H1 (cell line): Measurements from ENCODE around the gene TPD52L3. TPM values are rescaled to one million over a fixed set of nuclear protein-coding genes. Genes with fewer than 3 reads are reported as not detected.

Source experiments
- CTCF ChIA-PET: fragments of 300-600 bp; sonication (Branson Sonifier 250); formaldehyde crosslinking; loops from one replicate; lab custom pipeline; 2021; ENCODE audit not compliant: partially characterized antibody; lab: Charles Lee
- POLR2A ChIA-PET: fragments of 300-600 bp; sonication (Branson Sonifier 250); formaldehyde crosslinking; loops from one replicate; lab custom pipeline; 2021; ENCODE audit warnings: inconsistent platforms; ENCODE audit not compliant: partially characterized antibody; lab: Charles Lee
- DNase-seq, 2 experiments: peaks; one replicate each; pipeline versions ENCODE4 v3.0.0 to v3.0.0-alpha.2; 2010 to 2022; ENCODE audit warnings: low spot score in 2 of 2, low read depth in 1 of 2, mixed read lengths in 1 of 2
- FAIRE-seq: peaks from 2 replicates; lab custom pipeline; 2011; peaks lifted over from hg19 to GRCh38; lab: Jason Lieb, UNC
- H2AFZ ChIP-seq: 2 replicates; pipeline ENCODE4 v1.8.1; 2012; ENCODE audit warnings: low read length, inconsistent platforms
- H2AK5ac ChIP-seq: 2 replicates; pipeline ENCODE4 v1.6.1; 2013; ENCODE audit warnings: low read depth, low read length
- H2BK120ac ChIP-seq: replicated peaks from 2 replicates; pipeline ENCODE3; 2013; ENCODE audit warnings: low read depth, low read length, inconsistent platforms
- H2BK12ac ChIP-seq: 2 replicates; pipeline ENCODE4 v1.6.1; 2013; ENCODE audit warnings: low read depth, low read length
- H2BK15ac ChIP-seq: 2 replicates; pipeline ENCODE4 v1.6.1; 2013; ENCODE audit warnings: low read length
- H2BK20ac ChIP-seq: 2 replicates; pipeline ENCODE4 v1.6.1; 2013; ENCODE audit warnings: low read length
- H2BK5ac ChIP-seq: 2 replicates; pipeline ENCODE4 v1.6.1; 2013; ENCODE audit warnings: low read depth, low read length
- H3K14ac ChIP-seq: 2 replicates; pipeline ENCODE4 v1.6.1; 2013; ENCODE audit warnings: inconsistent platforms; ENCODE audit not compliant: insufficient read length
- H3K18ac ChIP-seq: 2 replicates; pipeline ENCODE4 v1.6.1; 2013; ENCODE audit warnings: low read length; ENCODE audit errors: extremely low read depth
- H3K23ac ChIP-seq: 2 replicates; pipeline ENCODE4 v1.6.1; 2013; ENCODE audit warnings: inconsistent platforms; ENCODE audit not compliant: insufficient read length
- H3K23me2 ChIP-seq: 2 replicates; pipeline ENCODE4 v1.6.1; 2013; ENCODE audit warnings: low read depth, low read length
- H3K27ac ChIP-seq: 2 replicates; pipeline ENCODE4 v1.6.1; 2011; ENCODE audit warnings: low read depth, low read length, inconsistent platforms
- H3K27me3 ChIP-seq, 4 experiments: replicated peaks in 1 of 4; 1 replicate in 1 of 4; 2 replicates in 3 of 4; pipeline versions ENCODE4 v1.6.1 to v1.8.1; 2011 to 2013; ENCODE audit warnings: low read length in 3 of 4, mild to moderate bottlenecking in 3 of 4, inconsistent platforms in 2 of 4, mixed read lengths in 2 of 4, moderate library complexity in 1 of 4; ENCODE audit not compliant: control insufficient read depth in 3 of 4, insufficient read depth in 3 of 4; ENCODE audit errors: extremely low read depth in 1 of 4
- H3K36me3 ChIP-seq, 4 experiments: 2 replicates each; pipeline versions ENCODE4 v1.6.1 to v1.8.1; 2011 to 2013; ENCODE audit warnings: mild to moderate bottlenecking in 4 of 4, low read length in 3 of 4, moderate library complexity in 2 of 4, control low read depth in 1 of 4, inconsistent platforms in 1 of 4; ENCODE audit not compliant: insufficient read depth in 4 of 4, control insufficient read depth in 2 of 4
- H3K4ac ChIP-seq: replicated peaks from 2 replicates; pipeline ENCODE3; 2013; ENCODE audit warnings: low read length, low read depth, mixed read lengths, inconsistent platforms; ENCODE audit not compliant: insufficient read length
- H3K4me1 ChIP-seq, 4 experiments: replicated peaks in 1 of 4; 1 replicate in 1 of 4; 2 replicates in 3 of 4; pipeline versions ENCODE4 v1.6.1 to v1.8.1; 2011 to 2013; ENCODE audit warnings: low read length in 3 of 4, inconsistent platforms in 2 of 4, mixed read lengths in 1 of 4; ENCODE audit not compliant: insufficient read depth in 4 of 4, control insufficient read depth in 3 of 4
- H3K4me2 ChIP-seq, 2 experiments: 2 replicates each; pipeline versions ENCODE4 v1.6.1 to v1.8.1; 2011 to 2013; ENCODE audit warnings: low read depth in 2 of 2, low read length in 2 of 2, control low read depth in 1 of 2, inconsistent platforms in 1 of 2, mild to moderate bottlenecking in 1 of 2; ENCODE audit not compliant: insufficient read depth in 1 of 2
- H3K4me3 ChIP-seq, 4 experiments: fragments of 200-600, 300-600 bp in 1 of 4; sonication (generic), shearing (Covaris generic), sonication (Bioruptor Twin) in 1 of 4; 2 replicates each; pipeline versions ENCODE4 v1.5.1 to v1.8.1; 2011 to 2016; ENCODE audit warnings: low read length in 4 of 4, low read depth in 3 of 4, control low read depth in 2 of 4, inconsistent platforms in 2 of 4, mild to moderate bottlenecking in 2 of 4, mixed read lengths in 1 of 4, moderate library complexity in 1 of 4; ENCODE audit not compliant: insufficient read depth in 2 of 4; ENCODE audit errors: extremely low read depth in 1 of 4
- H3K56ac ChIP-seq: replicated peaks from 2 replicates; pipeline ENCODE3; 2013; ENCODE audit warnings: low read depth, mild to moderate bottlenecking, mixed read lengths, low read length, inconsistent platforms; ENCODE audit not compliant: insufficient read length
- H3K79me1 ChIP-seq: 2 replicates; pipeline ENCODE4 v1.6.1; 2013; ENCODE audit warnings: low read depth, low read length, control low read depth
- H3K79me2 ChIP-seq, 2 experiments: 2 replicates each; pipeline versions ENCODE4 v1.6.1 to v1.8.1; 2012 to 2013; ENCODE audit warnings: low read length in 2 of 2, mild to moderate bottlenecking in 2 of 2, inconsistent platforms in 1 of 2; ENCODE audit not compliant: insufficient read depth in 2 of 2, control insufficient read depth in 1 of 2
- H3K9ac ChIP-seq, 4 experiments: replicated peaks in 1 of 4; 1 replicate in 1 of 4; 2 replicates in 3 of 4; pipeline versions ENCODE4 v1.6.1 to v1.8.1; 2011 to 2013; ENCODE audit warnings: low read depth in 3 of 4, low read length in 3 of 4, control low read depth in 2 of 4, mild to moderate bottlenecking in 2 of 4, moderate library complexity in 2 of 4, inconsistent platforms in 1 of 4; ENCODE audit errors: extremely low read depth in 1 of 4
- H3K9me3 ChIP-seq, 2 experiments: 2 replicates each; pipeline versions ENCODE4 v1.6.1 to v1.8.1; 2012 to 2013; ENCODE audit warnings: mild to moderate bottlenecking in 2 of 2, moderate library complexity in 2 of 2, control low read depth in 1 of 2, inconsistent platforms in 1 of 2, low read depth in 1 of 2, low read length in 1 of 2, mixed read lengths in 1 of 2; ENCODE audit not compliant: insufficient read depth in 2 of 2
- H4K20me1 ChIP-seq, 2 experiments: replicated peaks in 1 of 2; 2 replicates each; pipeline versions ENCODE3 to v1.8.1; 2011 to 2013; ENCODE audit warnings: inconsistent platforms in 2 of 2, low read length in 2 of 2, mild to moderate bottlenecking in 1 of 2; ENCODE audit not compliant: insufficient read depth in 2 of 2, control insufficient read depth in 1 of 2
- H4K5ac ChIP-seq: 2 replicates; pipeline ENCODE4 v1.6.1; 2013; ENCODE audit warnings: low read length, low read depth, mixed read lengths, inconsistent platforms; ENCODE audit not compliant: insufficient read length
- H4K8ac ChIP-seq: 2 replicates; pipeline ENCODE4 v1.8.0; 2013; ENCODE audit warnings: mild to moderate bottlenecking, moderate library complexity, low read length, inconsistent platforms; ENCODE audit not compliant: insufficient read depth; ENCODE audit errors: extremely low read depth
- H4K91ac ChIP-seq: replicated peaks from 2 replicates; pipeline ENCODE3; 2013; ENCODE audit warnings: low read length, mixed read lengths, inconsistent platforms; ENCODE audit not compliant: insufficient read length
- CTBP2 ChIP-seq: IDR thresholded peaks from 2 replicates; pipeline ENCODE4 v1.7.0; 2011; ENCODE audit warnings: borderline replicate concordance, mild to moderate bottlenecking, moderate library complexity, mixed read lengths, low read length; ENCODE audit not compliant: insufficient read depth, insufficient read length
- CTCF ChIP-seq, 3 experiments: IDR thresholded peaks; 1 replicate in 2 of 3; 2 replicates in 1 of 3; pipeline versions ENCODE4 v1.5.1 to v1.6.1; 2011; ENCODE audit warnings: low read length in 3 of 3, mild to moderate bottlenecking in 3 of 3, inconsistent platforms in 2 of 3, low read depth in 1 of 3, moderate library complexity in 1 of 3; ENCODE audit not compliant: insufficient read depth in 1 of 3; ENCODE audit errors: control extremely low read depth in 1 of 3
- FOSL1 ChIP-seq: IDR thresholded peaks from 2 replicates; pipeline ENCODE4 v1.6.1; 2011; ENCODE audit warnings: mild to moderate bottlenecking, low read depth, low read length, moderate library complexity; ENCODE audit not compliant: insufficient read depth
- JUN ChIP-seq: IDR thresholded peaks from 2 replicates; pipeline ENCODE4 v1.6.1; 2011; ENCODE audit warnings: low read depth, mild to moderate bottlenecking, improper control_type of control experiment, low read length
- JUND ChIP-seq: IDR thresholded peaks from 2 replicates; pipeline ENCODE4 v1.6.1; 2011; ENCODE audit warnings: mild to moderate bottlenecking, improper control_type of control experiment, low read length
- MAX ChIP-seq: IDR thresholded peaks from 2 replicates; pipeline ENCODE4 v1.6.1; 2012; ENCODE audit warnings: inconsistent platforms
- RNF2 ChIP-seq: fragments of 200-900, 300-1000 bp; sonication (generic); IDR thresholded peaks from 2 replicates; pipeline ENCODE4 v1.7.1; 2016; ENCODE audit warnings: borderline replicate concordance, low read depth, mild to moderate bottlenecking, antibody characterized with exemption, low read length; ENCODE audit not compliant: poor library complexity, severe bottlenecking; ENCODE audit errors: missing control alignments
- SRF ChIP-seq: IDR thresholded peaks from 2 replicates; pipeline ENCODE4 v1.6.1; 2011; ENCODE audit warnings: mild to moderate bottlenecking, low read depth, low read length, moderate library complexity
- SUZ12 ChIP-seq: fragments of 200-600 bp; sonication (generic); IDR thresholded peaks from 2 replicates; pipeline ENCODE4 v1.6.1; 2012; ENCODE audit warnings: mild to moderate bottlenecking, inconsistent platforms, low read length, moderate library complexity, mixed read lengths
- TAF1 ChIP-seq: IDR thresholded peaks from 2 replicates; pipeline ENCODE4 v1.6.1; 2011; ENCODE audit warnings: mild to moderate bottlenecking, low read depth, low read length
- TCF12 ChIP-seq: IDR thresholded peaks from 2 replicates; pipeline ENCODE4 v1.6.1; 2011; ENCODE audit warnings: low read depth, mild to moderate bottlenecking, low read length
- WGBS, 2 experiments: shearing (Covaris generic) in 1 of 2; methylation state at CpG; one replicate each; pipeline versions ENCODE4 v1.1.6 to v1.1.7; 2013 to 2015; ENCODE audit warnings: low lambda C conversion rate in 2 of 2, mixed read lengths in 2 of 2, inconsistent platforms in 1 of 2, low coverage in 1 of 2, missing lambda C conversion rate in 1 of 2; ENCODE audit not compliant: insufficient replicate concordance in 2 of 2, insufficient coverage in 1 of 2, insufficient read length in 1 of 2; ENCODE audit errors: extremely low coverage in 1 of 2, missing lambda C conversion rate in 1 of 2; 5-methylcytosine and 5-hydroxymethylcytosine counted together
- polyA plus RNA-seq, 7 experiments: library from polyadenylated mRNA; depleted of rRNA in 3 of 7; stranded (reverse) in 5 of 7; unstranded in 2 of 7; fragments of >200 nt in 5 of 7; fragments of 200-250 nt in 2 of 7; gene quantifications; 1 replicate in 5 of 7; 2 replicates in 1 of 7; 4 replicates in 1 of 7; pipeline versions ENCODE4 v1.2.1 to v1.2.3, GENCODE V29; 2011 to 2013; ENCODE audit warnings: missing spikeins in 2 of 7, mixed read lengths in 2 of 7
- total RNA-seq: library from RNA; stranded (reverse); fragmentation: NEBNext Ultra II Directional; extraction: Animal tissue kit (Norgen Biotek cat#: 25700); gene quantifications from 2 replicates; pipeline ENCODE4 v1.2.1, GENCODE V29; 2021

TPD52L3 gene
- total and polyA plus RNA-seq, 2 of the 8 experiments (the other 6 are each of a cell fraction or from before 2014, with no cell fraction given) = not detected

GRCh38 chr9:6356441-6356840 lies 28.3 kb downstream of the TPD52L3 start:
- FAIRE-seq (no peak), DNase-seq (no peak)
- Histone ChIP-seq H3K9me3 (no peaks in the 10 kb centered on the region), H3K23ac (no peak overlapping the region), H3K79me1 (no peaks in the 10 kb centered on the region), H3K36me3 (no peaks in the 10 kb centered on the region), H3K27ac (no peak overlapping the region), H3K23me2 (no peaks in the 10 kb centered on the region), H3K4me2 (no peak overlapping the region), H4K20me1 (no peaks in the 10 kb centered on the region), H3K4ac (no peak overlapping the region), H3K4me3 (no peak overlapping the region), H2BK20ac (no peak overlapping the region), H3K9ac (no peak overlapping the region), H2BK120ac (no peak overlapping the region), H2BK12ac (no peak overlapping the region), H3K27me3 (no peaks in the 10 kb centered on the region), H2AFZ (no peak overlapping the region), H2AK5ac (no peak overlapping the region), H4K8ac (no peak overlapping the region), H3K14ac (no peak overlapping the region), H2BK5ac (no peak overlapping the region), H2BK15ac (no peak overlapping the region), H3K4me1 (no peaks in the 10 kb centered on the region), H3K56ac (no peak overlapping the region), H4K91ac (no peak overlapping the region), H4K5ac (no peak overlapping the region), H3K18ac (no peak overlapping the region), H3K79me2 (no peaks in the 10 kb centered on the region)
- CTCF ChIA-PET = interaction anchor here (1.5 to 1.9 kb wide), 4 partner anchors 9 to 155 kb away, joined by 3 to 5 read pairs (median 4); no protein-coding TSS in a partner anchor
- whole genome bisulfite sequencing, 2 experiments = 100% methylated on average over 1 of the region's 1 CpG; no CpG with 5 or more reads in 1 of the 2 experiments
- POLR2A ChIA-PET = interaction anchor here (1.1 kb wide), 1 partner anchor 56 kb away, joined by 5 read pairs; the partner anchor contains the start of gene UHRF2
- no peak for TF ChIP-seq FOSL1
- no peak for TF ChIP-seq SUZ12
- TF ChIP-seq TCF12 = no peak
- TF ChIP-seq JUN = no peak
- TF ChIP-seq SRF = no peak
- no peak for TF ChIP-seq CTCF (IDR thresholded peaks at IDR 0.05; ENCODE audit: control extremely low read depth in 1 of 3, insufficient read depth in 1 of 3, low read depth in 1 of 3, low read length in 3 of 3)
- no peak for TF ChIP-seq JUND
- TF ChIP-seq CTBP2 = no peak
- TF ChIP-seq RNF2 = no peak
- TF ChIP-seq TAF1 = no peak
- TF ChIP-seq MAX = no peak
